H1 (cell line): ENCODE data around the gene RNASEH2A. TPM values are rescaled to one million over a fixed set of nuclear protein-coding genes. Genes with fewer than 3 reads are reported as not detected.

Experiments
- HDAC2 ChIP-seq, 2 experiments: fragments of 300-600 bp in 1 of 2; sonication (generic) in 1 of 2; IDR thresholded peaks; 2 replicates each; pipeline ENCODE4 v1.6.1; 2011 to 2012; ENCODE audit warnings: low read depth in 2 of 2, low read length in 2 of 2, mild to moderate bottlenecking in 2 of 2, moderate library complexity in 2 of 2, borderline replicate concordance in 1 of 2, inconsistent platforms in 1 of 2
- POU5F1 ChIP-seq: IDR thresholded peaks from 2 replicates; pipeline ENCODE4 v1.6.1; 2011; ENCODE audit warnings: low read depth, mild to moderate bottlenecking, low read length, moderate library complexity
- RFX5 ChIP-seq: IDR thresholded peaks from 2 replicates; pipeline ENCODE4 v1.6.1; 2011; ENCODE audit warnings: low read depth, low read length, improper control_type of control experiment, borderline replicate concordance
- SAP30 ChIP-seq: fragments of 300-600 bp; sonication (generic); IDR thresholded peaks from 2 replicates; pipeline ENCODE4 v1.7.1; 2012; ENCODE audit warnings: low read length, moderate library complexity, mild to moderate bottlenecking, inconsistent platforms; ENCODE audit not compliant: insufficient read depth, insufficient replicate concordance
- SIX5 ChIP-seq: IDR thresholded peaks from 2 replicates; pipeline ENCODE4 v1.6.1; 2011; ENCODE audit warnings: mild to moderate bottlenecking, low read depth, low read length
- SUZ12 ChIP-seq: fragments of 200-600 bp; sonication (generic); IDR thresholded peaks from 2 replicates; pipeline ENCODE4 v1.6.1; 2012; ENCODE audit warnings: mild to moderate bottlenecking, inconsistent platforms, low read length, moderate library complexity, mixed read lengths
- TAF1 ChIP-seq: IDR thresholded peaks from 2 replicates; pipeline ENCODE4 v1.6.1; 2011; ENCODE audit warnings: mild to moderate bottlenecking, low read depth, low read length
- polyA plus RNA-seq, 7 experiments: library from polyadenylated mRNA; depleted of rRNA in 3 of 7; stranded (reverse) in 5 of 7; unstranded in 2 of 7; fragments of >200 nt in 5 of 7; fragments of 200-250 nt in 2 of 7; gene quantifications; 1 replicate in 5 of 7; 2 replicates in 1 of 7; 4 replicates in 1 of 7; pipeline versions ENCODE4 v1.2.1 to v1.2.3, GENCODE V29; 2011 to 2013; ENCODE audit warnings: missing spikeins in 2 of 7, mixed read lengths in 2 of 7
- total RNA-seq: library from RNA; stranded (reverse); fragmentation: NEBNext Ultra II Directional; extraction: Animal tissue kit (Norgen Biotek cat#: 25700); gene quantifications from 2 replicates; pipeline ENCODE4 v1.2.1, GENCODE V29; 2021
- TF ChIP-seq, protein P1 (sequence below): fragments of 300-600 bp; sonication (generic); IDR thresholded peaks from 2 replicates; pipeline ENCODE4 v1.7.1; 2012; ENCODE audit warnings: low read length, moderate library complexity, mild to moderate bottlenecking, inconsistent platforms; ENCODE audit not compliant: insufficient replicate concordance

Gene RNASEH2A
- total and polyA plus RNA-seq, 2 of the 8 experiments (the other 6 are each of a cell fraction or from before 2014, with no cell fraction given), result 67.5 to 120 TPM

DNA sequence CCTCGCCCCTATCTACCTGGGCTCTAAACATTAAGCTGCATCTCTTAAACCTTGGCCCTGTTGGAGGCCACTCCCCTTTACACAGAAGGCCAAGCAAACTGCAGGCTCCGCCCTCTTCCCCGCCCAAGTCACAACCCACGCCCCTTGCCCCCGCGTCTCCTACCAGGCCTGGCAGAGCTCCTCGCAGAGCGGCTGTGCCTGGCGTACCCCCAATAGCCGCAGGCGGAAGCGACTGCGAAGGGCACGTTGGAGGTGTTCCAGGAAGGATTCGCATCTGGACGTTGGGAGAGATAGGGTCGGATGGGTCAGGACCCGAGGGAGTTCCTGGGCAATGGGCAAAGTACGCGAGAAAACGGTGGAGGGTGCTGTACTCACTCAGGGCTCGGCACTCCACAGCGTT is 22.1 kb downstream of the RNASEH2A start (continued):
- TF ChIP-seq, protein P1, sequence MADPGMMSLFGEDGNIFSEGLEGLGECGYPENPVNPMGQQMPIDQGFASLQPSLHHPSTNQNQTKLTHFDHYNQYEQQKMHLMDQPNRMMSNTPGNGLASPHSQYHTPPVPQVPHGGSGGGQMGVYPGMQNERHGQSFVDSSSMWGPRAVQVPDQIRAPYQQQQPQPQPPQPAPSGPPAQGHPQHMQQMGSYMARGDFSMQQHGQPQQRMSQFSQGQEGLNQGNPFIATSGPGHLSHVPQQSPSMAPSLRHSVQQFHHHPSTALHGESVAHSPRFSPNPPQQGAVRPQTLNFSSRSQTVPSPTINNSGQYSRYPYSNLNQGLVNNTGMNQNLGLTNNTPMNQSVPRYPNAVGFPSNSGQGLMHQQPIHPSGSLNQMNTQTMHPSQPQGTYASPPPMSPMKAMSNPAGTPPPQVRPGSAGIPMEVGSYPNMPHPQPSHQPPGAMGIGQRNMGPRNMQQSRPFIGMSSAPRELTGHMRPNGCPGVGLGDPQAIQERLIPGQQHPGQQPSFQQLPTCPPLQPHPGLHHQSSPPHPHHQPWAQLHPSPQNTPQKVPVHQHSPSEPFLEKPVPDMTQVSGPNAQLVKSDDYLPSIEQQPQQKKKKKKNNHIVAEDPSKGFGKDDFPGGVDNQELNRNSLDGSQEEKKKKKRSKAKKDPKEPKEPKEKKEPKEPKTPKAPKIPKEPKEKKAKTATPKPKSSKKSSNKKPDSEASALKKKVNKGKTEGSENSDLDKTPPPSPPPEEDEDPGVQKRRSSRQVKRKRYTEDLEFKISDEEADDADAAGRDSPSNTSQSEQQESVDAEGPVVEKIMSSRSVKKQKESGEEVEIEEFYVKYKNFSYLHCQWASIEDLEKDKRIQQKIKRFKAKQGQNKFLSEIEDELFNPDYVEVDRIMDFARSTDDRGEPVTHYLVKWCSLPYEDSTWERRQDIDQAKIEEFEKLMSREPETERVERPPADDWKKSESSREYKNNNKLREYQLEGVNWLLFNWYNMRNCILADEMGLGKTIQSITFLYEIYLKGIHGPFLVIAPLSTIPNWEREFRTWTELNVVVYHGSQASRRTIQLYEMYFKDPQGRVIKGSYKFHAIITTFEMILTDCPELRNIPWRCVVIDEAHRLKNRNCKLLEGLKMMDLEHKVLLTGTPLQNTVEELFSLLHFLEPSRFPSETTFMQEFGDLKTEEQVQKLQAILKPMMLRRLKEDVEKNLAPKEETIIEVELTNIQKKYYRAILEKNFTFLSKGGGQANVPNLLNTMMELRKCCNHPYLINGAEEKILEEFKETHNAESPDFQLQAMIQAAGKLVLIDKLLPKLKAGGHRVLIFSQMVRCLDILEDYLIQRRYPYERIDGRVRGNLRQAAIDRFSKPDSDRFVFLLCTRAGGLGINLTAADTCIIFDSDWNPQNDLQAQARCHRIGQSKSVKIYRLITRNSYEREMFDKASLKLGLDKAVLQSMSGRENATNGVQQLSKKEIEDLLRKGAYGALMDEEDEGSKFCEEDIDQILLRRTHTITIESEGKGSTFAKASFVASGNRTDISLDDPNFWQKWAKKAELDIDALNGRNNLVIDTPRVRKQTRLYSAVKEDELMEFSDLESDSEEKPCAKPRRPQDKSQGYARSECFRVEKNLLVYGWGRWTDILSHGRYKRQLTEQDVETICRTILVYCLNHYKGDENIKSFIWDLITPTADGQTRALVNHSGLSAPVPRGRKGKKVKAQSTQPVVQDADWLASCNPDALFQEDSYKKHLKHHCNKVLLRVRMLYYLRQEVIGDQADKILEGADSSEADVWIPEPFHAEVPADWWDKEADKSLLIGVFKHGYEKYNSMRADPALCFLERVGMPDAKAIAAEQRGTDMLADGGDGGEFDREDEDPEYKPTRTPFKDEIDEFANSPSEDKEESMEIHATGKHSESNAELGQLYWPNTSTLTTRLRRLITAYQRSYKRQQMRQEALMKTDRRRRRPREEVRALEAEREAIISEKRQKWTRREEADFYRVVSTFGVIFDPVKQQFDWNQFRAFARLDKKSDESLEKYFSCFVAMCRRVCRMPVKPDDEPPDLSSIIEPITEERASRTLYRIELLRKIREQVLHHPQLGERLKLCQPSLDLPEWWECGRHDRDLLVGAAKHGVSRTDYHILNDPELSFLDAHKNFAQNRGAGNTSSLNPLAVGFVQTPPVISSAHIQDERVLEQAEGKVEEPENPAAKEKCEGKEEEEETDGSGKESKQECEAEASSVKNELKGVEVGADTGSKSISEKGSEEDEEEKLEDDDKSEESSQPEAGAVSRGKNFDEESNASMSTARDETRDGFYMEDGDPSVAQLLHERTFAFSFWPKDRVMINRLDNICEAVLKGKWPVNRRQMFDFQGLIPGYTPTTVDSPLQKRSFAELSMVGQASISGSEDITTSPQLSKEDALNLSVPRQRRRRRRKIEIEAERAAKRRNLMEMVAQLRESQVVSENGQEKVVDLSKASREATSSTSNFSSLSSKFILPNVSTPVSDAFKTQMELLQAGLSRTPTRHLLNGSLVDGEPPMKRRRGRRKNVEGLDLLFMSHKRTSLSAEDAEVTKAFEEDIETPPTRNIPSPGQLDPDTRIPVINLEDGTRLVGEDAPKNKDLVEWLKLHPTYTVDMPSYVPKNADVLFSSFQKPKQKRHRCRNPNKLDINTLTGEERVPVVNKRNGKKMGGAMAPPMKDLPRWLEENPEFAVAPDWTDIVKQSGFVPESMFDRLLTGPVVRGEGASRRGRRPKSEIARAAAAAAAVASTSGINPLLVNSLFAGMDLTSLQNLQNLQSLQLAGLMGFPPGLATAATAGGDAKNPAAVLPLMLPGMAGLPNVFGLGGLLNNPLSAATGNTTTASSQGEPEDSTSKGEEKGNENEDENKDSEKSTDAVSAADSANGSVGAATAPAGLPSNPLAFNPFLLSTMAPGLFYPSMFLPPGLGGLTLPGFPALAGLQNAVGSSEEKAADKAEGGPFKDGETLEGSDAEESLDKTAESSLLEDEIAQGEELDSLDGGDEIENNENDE, result no peak
- TF ChIP-seq POU5F1 (no peak), HDAC2 (IDR thresholded peaks at IDR 0.05; ENCODE audit: borderline replicate concordance in 1 of 2, low read depth in 2 of 2, low read length in 2 of 2) (no peak), SUZ12 (no peak), RFX5 (no peak), TAF1 (no peak), SAP30 (no peak), SIX5 (no peak)
